Fibroblast of skin of scalp (primary cell): ENCODE data around the gene PRSS36.
"Not testable (repeated sequence)": the region's sequence is repeated elsewhere in the genome, so short reads cannot be mapped to it uniquely, and the experiment has no call there.

Experiments
- DNase-seq: peaks from one replicate; pipeline ENCODE4 v3.0.0-alpha.2; 2013

The PRSS36 gene

DNA sequence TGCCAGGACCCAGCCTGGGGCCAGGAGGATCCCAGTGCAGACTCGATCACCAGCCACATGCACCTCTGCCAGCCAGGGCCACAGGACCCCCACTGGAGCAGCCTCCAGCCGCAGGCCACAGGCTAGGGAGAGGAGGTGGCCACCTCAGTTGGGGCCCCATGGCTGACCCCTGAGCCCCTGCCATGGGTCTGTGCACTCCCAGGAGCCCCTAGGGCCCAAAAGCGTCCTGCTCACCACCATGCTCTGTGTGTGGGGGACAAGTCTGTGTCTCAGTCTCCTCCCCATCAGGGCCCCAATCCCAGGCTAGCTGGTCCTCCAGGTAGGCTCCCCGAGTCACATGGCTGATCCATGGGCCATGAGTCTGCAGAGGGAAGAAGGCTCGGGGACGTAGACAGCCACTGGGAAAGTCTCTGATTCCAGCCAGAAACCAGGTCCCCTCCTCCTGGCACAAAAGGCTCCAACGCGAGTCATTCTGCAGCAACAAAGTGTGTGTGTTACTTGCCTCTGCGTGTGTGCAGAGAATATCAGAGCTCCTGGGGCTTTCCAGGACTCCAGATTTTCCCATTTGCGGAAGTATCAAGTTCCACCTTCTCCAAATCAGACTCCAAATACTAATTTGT is 8.3 kb downstream of the PRSS36 start:
- no peak for DNase-seq

DNA sequence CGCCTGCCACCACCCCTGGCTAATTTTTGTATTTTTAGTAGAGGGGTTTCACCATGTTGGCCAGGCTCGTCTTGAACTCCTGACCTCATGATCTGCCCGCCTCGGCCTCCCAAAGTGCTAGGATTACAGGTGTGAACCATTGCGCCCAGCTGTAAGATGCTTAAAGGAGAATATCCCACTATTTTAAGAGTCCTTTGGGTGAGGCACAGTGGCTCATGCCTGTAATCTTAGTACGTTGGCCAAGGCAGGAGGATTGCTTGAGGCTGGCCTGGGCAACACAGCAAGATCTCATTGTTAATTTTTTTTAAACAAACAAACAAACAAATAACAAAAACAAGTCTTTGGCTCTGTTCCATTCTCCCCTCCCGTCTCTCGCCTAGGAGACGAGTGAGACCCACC is 8.8 kb downstream of the PRSS36 start:
- not testable (repeated sequence) for DNase-seq

DNA sequence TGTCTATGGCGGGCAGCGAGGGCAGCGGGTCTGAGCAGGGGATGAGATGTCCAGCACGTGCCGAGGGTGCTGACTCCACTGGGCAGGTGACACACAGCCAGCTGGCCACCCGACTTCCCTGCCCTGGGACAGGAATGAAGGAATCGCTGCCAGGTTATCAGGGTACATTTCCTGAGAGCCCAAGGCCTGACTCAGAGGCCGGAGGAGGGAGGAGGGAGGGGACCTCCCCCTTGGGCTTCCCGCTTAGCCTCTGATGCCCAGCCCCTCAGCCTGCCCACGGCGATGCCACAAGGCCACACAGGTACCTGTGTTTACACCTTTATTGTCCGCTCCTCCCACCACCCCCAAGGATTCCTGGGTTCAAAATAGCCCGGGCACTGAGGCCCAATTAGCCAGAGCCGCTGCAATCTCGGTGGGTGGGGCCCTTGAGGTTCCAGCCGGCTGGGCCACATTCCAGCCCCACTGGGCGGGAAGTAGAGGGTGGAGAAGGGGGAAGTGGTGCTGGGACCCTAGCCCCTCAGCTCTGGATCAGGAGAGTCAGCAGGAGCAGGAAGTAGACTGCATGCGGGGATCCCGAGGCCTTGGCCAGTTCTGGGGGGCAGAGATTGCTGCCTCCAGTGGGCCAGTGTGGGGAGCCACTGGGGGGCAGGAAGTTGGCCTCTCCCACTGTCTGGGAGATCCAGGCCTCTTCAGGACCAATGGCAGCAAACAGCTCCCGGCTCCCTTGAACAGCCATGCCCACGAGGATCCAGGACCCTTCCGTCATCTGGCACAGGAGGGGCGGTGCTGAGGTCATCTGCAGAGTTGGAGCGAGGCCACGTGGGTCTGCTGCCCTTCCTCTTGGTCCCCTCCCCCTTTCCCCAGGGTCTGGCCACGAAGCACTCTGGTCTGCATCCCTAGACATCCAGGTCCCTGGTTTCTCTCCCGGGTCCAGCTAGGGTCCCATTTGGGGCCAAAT is 11.0 kb downstream of the PRSS36 start:
- DNase-seq, result peak; percentile 49

DNA sequence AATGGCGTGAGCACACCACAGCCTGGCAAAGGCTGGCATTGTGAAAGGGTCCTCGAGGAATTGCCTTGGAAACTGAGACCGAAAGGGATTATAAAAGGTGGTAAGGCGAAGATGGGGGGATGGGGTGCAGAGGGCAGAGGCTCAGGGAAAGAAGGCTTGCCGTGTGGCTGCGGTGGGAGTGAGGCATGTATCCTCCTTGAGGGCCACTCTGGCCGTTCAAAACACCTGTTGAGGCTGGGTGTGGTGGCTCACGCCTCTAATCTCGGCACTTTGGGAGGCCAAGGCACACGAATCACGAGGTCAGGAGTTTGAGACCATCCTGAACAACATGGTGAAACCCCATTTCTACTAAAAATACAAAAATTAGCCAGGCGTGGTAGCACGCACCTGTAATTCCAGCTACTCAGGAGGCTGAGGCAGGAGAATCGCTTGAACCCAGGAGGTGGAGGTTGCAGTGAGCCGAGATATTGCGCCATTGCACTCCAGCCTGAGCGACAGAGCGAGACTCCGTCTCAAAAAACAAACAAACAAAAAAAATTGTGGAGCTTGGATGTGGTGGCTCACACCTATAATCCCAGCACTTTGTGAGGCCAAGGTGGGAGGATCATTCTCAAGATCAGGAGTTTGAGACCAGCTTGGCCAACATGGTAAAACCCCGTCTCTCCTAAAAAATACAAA is 12.9 kb downstream of the PRSS36 start:
- DNase-seq, result not testable (repeated sequence)

DNA sequence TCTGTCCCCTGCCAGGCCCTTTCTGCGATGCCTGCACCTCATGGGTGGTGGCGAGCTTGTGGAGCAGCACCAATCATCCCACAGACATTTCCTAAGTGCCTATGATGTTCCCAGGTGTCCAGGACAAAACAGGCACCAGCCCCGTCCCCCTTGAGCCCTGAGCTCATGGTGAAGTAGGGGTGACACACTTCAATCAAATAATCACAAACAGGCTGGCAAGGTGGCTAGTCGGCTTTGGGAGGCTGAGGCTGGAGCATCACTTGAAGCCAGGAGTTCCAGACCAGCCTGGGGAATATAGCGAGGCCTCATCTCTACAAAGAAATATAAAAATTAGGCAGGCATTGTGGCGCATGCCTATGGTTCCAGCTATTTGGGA is 13.6 kb downstream of the PRSS36 start:
- no peak for DNase-seq

DNA sequence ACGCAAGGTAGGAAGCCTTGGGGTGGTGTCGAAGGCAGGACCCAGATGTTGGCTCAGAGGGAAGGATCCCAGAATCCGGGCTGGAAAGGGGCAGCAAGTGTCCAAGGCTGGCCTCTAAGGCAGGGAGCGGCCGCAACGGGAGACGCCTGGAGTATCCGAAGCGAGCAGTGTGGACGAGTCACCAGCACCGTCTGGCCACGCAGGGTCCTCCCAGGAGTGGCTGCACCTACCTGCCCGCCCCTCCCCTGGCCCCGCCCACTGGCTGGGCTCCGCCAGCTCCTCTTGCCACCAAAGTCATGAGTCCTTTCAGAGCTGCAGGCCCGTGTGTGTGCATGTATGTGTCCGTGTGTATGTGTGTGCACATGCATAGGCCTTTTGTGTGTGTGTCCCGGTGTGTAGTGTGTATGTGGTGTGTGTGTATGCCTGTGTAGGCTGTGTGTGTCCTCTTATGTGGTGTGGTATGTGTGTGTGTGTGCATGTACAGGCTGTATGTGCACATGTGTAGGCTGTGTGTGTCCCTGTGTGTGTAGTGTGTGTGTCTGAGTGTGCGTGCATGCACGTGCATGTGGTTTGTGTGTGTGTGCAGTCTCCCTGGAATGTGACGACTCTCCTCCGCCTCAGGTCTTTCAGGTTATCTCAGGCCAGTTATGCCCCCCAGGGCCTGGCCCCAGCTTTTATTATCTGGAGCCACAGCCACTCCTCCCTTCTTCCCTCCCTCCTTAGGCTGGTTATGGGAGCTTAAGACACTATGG is 14.2 kb downstream of the PRSS36 start, which contains the start of gene PRSS8:
Gene PRSS8 (minus strand): TSS at position 193 of the 752 bp plus-strand sequence. CDS start 229 bp downstream, outside the sequence.
- DNase-seq, result no peak

DNA sequence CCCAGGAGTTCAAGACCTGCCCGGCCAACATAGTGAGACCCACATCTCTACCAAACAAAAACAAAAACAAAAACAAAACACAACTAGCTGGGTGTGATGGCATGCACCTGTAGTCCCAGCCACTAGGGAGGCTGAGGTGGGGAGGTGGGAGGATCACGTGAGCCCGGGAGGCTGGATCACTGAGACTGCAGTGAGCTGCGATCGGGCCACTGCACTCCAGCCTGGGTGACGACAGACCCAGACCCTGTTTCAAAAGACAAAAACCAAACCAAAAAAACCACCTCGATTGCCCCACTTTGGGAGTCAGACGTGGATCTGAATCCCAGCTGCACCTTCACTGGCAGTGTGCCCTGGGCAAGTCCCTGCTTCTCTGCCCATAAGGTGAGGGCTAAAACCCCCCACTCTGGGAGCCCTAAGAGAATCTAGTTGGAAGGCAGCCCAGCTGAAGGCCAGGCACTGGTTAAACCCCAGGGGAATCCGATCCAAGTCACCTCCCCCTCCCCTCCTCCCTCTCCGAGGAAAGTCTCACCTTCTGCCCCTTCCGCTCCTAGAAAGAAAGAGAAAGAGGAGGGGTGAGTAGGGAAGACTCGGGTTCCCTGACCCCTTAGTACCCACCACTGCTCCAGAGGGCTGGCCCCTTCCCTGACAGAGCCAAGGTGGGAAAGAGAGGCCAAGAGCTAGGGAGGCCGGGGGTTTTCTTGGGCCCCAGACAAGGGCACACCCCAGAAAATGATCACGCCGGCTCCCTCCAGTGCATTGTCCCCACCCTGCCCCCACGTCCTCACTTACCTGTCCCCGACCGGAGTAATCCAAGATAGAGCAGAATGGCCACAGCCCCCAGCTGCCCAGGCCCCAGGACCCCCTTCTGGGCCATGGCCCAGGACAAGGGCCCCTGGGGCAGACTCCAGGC is 15.0 kb downstream of the PRSS36 start:
- no peak for DNase-seq

DNA sequence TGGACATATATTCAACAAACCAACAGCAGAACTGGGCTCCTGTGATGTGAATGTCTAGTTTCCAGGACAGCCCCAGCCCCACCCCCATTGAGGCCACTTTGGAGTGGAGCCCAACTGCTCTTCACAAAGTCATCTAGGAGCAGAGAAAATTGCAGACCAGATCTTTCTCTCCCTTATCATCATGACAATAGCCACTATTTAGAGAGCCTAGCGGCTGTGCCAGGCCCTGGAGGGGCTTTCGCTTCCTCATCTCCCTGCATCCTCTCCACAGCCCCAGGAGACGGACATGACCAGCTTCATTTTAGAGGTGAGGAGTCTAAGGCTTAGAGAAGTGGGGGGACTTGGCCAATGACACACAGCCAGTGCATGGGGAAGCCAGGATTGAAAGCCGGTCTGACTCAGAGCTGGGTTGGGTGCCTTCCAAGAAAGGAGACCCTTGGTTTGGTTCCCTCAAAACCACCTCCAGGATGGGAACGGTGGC is 15.7 kb downstream of the PRSS36 start:
- no peak for DNase-seq

DNA sequence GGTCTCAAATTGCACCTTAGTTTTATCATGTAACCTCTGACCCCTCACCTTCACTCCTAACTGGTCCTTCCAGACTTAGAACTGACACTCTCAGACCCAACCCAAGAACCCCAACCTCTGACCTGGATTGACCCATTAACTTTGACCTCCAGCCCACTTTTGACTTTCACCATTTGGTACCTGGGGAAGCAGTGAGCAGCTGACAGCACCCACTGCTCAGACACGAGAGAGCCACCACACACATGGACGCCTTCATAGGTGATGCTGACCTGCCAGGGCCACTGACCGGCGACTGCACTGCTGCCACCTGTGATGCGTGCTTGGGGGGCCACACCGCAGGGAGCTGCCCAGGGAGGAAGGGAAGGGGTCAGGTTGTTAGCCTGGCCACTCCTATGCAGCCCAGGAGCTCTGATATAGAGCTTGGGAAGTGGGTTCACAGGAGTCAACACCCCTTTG is 16.8 kb downstream of the PRSS36 start:
- no peak for DNase-seq

DNA sequence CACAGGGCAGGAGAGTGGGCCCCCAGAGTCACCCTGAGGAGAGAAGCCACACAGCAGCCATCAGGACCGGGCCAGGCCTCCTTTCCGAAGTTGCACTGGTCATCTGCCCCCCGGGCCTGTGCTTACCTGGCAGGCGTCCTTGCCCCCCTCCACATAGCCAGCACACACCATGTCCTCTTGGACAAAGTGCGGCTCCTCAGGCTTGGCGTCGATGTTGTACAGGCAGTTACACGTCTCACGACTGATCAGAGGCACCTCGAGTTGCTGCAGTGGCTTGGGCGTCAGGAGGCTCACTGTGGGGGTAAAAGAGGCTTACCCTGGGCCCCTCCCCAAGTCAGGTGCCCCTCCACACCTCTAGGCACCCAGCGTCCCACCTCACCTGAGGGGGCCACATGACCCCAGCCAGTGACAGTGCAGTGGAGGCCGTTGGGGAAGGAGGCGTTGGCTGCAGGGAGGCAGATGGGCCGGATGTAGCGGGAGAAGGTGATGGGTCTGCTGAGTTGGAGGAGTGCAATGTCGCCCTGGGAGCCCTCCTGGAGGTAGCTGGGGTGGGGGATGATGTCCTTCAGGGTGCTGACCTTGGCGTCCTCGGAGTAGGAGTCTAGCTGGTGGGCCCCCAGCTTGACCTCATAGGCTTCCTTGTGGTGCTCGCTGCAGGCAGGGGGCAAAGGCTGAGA is 17.4 kb downstream of the PRSS36 start:
- DNase-seq, result no peak

DNA sequence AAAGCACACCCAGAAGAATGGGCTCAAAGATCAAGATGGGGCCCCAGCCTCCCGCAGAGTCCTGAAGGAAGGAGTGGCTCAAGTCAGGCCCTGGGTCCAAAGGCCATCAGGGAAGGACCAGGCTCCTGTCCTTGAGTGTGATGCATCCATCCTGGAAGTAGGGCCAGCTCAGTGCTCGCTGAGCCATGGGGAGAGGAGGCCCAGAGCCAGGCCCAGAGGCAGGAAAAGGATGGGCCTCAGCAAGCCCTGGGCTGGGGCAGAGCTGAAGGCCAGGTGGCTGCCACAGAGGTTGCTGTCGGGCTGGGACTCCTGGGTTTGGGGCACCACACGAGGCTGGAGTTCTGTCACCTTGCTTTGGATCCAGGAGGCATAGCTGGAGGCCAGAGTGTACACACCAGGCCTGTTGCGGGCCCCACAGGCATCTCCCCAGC is 18.0 kb downstream of the PRSS36 start:
- DNase-seq, result no peak

DNA sequence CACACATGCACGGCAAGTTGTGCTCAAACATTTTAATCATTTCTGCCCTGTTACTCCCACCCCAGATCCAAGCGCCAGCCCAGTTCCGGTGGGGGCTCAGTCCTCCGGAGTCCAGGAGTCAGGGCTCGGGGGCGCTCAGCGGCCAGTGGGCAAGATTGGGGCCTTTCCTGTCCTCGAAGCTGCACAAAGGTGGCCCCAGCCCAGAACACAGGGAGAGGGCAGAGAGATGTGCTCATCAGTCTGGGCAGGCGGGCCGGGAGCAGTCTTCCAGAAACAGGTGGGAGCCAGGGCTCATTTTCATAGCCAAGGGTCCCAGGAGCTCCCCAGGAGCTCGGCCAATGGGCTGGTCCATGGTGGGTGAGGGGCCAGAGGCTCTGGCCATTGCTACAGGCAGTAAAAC is 18.4 kb downstream of the PRSS36 start:
- no peak for DNase-seq

DNA sequence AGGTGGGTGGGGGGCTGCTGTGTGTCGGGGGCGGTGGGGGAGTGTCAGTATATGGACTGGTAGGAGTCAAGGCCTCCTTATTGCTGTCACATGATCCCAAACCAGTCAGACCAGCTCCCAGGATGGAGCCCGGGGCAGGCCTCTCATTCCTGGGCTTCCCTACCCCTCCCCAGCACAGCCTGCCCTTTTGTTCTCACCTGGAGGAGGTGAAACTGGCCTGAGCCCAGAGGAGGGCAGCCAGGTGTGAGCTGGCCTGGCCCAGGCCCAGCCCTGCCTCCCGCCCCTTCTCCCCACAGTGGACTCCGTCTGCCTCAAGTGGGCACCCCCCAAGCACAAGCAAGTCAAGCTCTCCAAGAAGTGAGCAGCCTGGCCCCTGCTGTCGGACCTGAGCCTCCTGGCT is 19.0 kb downstream of the PRSS36 start:
- no peak for DNase-seq

DNA sequence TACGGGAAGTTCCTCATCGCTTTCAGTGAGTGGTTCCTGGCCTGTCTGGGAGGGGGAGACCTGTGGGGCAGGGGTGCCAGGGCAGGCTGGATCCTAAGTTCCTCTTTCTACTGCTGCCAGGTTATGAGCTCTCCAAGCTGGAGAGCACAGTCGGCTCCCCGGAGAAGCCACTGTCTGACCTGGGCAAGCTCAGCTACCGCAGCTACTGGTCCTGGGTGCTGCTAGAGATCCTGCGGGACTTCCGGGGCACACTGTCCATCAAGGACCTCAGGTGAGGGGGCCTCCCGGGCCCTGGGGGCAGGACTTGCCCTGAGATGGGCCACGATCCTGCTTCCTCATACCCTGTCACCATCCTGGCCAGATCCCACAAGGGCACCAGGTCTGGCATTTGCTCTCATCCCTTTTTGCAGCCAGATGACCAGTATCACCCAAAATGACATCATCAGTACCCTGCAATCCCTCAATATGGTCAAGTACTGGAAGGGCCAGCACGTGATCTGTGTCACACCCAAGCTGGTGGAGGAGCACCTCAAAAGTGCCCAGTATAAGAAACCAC is 19.5 kb downstream of the PRSS36 start:
- no peak for DNase-seq

DNA sequence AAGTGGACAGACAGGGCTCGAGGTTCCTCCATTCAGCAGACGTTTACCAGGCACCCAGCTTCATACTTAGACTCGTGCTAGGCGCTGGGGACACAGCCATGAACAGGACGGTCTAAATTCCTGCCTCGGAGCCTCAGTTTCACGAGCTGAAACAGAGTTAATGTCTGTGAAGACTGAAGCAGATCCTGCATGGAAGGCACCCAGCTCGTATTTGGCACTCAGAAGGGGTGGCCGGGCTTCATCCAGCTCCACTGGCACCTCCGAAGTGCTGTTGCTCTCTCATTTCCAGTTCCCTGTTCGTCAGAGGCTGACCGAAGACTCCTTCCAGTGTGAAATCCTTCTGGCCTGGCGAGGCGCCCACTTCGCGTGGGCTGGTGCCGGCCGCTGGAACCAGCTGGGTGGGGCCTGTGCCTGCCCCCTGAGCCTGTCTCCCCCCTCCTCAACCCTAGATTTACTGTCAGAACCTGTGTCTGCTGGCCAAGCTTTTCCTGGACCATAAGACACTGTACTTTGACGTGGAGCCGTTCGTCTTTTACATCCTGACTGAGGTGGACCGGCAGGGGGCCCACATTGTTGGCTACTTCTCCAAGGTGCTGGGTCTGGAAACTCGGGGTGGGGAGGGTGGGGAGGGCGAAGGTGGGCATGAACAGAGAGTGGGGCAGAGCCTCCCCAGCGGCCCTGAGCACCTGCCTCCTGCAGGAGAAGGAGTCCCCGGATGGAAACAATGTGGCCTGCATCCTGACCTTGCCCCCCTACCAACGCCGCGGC is 20.1 kb downstream of the PRSS36 start:
- DNase-seq, result no peak

DNA sequence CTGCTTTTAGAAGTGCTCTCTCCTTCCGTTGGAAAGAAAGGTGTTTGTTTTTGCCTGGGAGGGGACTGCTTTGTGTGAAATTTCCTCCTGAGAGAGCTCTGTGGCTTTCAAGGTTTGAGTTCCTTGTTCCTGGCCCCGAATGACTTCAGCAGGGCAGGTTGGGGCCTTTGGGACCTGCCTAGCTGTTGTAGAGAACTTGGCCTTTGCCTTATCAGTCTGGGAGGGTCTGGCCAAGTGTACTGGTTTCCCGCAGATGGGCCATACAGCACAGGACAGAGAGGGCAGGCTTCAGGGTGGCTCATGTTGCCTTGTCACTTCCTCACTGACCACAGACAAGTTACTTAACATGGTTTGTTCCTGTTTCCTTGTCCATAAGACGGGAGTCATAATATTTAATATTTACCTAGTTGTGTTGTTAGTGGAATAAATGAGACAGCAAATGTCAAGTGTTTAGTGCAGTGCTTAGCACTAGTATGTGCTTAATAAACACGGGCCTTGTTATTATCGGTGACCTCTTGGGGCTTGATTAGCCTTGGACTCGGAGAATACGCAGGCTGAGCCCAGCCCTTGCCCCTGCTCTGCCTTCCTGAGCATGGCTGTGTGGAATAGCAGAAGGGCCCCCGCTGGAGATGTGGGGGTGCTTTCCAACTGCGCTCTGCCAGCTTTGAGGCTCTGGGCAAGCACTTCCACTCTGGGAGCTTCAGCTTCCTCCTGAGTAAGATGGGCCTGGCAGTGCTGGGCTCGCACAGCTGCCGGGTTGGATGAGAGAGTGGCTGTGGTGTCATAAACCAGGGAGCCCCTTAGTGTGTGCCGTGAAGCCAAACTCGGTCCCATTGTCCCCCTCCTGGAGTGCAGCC is 20.9 kb downstream of the PRSS36 start:
- no peak for DNase-seq

DNA sequence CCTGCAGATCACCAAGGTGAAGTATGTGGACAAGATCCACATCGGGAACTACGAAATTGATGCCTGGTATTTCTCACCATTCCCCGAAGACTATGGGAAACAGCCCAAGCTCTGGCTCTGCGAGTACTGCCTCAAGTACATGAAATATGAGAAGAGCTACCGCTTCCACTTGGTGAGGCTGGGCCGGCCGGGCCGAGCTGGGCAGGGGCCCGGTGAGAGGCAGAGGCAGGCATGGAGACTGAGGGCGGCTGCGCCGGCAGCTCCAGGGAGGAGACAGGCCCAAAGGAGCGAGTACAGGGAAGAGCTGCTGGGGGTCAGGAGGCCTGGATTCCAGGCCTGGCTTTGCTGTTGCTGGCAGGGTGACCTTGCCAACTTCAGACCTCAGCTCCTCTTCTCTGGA is 22.7 kb downstream of the PRSS36 start:
- no peak for DNase-seq

DNA sequence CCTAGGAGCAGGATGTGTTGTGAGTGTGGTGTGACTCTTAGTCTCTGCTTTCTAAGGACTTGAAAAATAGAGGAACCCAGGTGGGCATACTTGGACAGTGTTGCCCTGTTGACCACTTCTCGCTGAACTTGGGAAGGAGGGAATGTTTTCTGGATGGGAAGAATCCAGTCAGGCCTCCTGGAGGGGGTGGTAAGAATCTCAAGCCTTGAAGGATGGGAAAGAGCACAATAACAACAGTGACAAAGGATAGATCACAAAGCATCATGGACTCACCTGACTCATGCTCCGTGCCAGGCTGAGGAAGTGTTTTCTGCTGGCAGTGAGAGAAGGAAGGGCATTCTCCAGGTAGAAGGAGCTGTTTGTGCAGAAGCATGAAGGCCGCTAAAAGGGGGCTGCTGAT is 24.0 kb downstream of the PRSS36 start:
- DNase-seq, result no peak
